Subcutaneous abdominal adipose tissue (tissue), 5 donors: ENCODE measurements around the gene DDX31.

Experiments used
- H3K27ac ChIP-seq: one replicate; pipeline ENCODE4 v1.7.0; 2013; ENCODE audit warnings: low read depth, mild to moderate bottlenecking, inconsistent platforms, low read length, moderate library complexity
- H3K27me3 ChIP-seq, 5 donors: one replicate each; pipeline ENCODE4 v1.7.0; 2013; ENCODE audit warnings: low read length in 5 of 5, inconsistent platforms in 1 of 5; ENCODE audit not compliant: control insufficient read depth in 5 of 5, insufficient read depth in 4 of 5
- H3K36me3 ChIP-seq, 5 donors: one replicate each; pipeline ENCODE4 v1.7.0; 2013; ENCODE audit warnings: low read length in 5 of 5; ENCODE audit not compliant: control insufficient read depth in 5 of 5, insufficient read depth in 5 of 5
- H3K4me1 ChIP-seq, 5 donors: one replicate each; pipeline ENCODE4 v1.7.0; 2013; ENCODE audit warnings: low read length in 5 of 5, mild to moderate bottlenecking in 3 of 5, moderate library complexity in 1 of 5; ENCODE audit not compliant: control insufficient read depth in 5 of 5, insufficient read depth in 5 of 5
- H3K4me3 ChIP-seq, 5 donors: one replicate each; pipeline ENCODE4 v1.7.0; 2013; ENCODE audit warnings: low read length in 5 of 5, low read depth in 1 of 5
- H3K9ac ChIP-seq, 5 donors: one replicate each; pipeline ENCODE4 v1.7.0; 2013; ENCODE audit warnings: low read length in 5 of 5, mild to moderate bottlenecking in 4 of 5, moderate library complexity in 3 of 5
- H3K9me3 ChIP-seq, 5 donors: one replicate each; pipeline ENCODE4 v1.7.0; 2013; ENCODE audit warnings: low read length in 5 of 5; ENCODE audit not compliant: control insufficient read depth in 5 of 5
- donor health status: healthy.
- donor health status: healthy.
- donor health status: healthy.
- donor health status: healthy.
- donor health status: healthy.

DDX31 gene

GRCh38 chr9:132557159-132557558, 112.6 kb downstream of the DDX31 start:
- H3K27ac ChIP-seq, result no peak overlapping the region
- peaks cover 0 to 10% (median 0%) of the 10 kb centered on the region in 5 donors for H3K4me1 ChIP-seq
- peaks cover 4 to 27% (median 18%) of the 10 kb centered on the region in 5 donors for H3K27me3 ChIP-seq
- H3K9ac ChIP-seq, result no peak overlapping the region
- H3K36me3 ChIP-seq, result no peaks in the 10 kb centered on the region
- H3K4me3 ChIP-seq, result no peak overlapping the region
- H3K9me3 ChIP-seq, result peaks cover 0 to 8% (median 7%) of the 10 kb centered on the region in 5 donors

- Histone ChIP-seq H3K27ac (no peak overlapping the region), H3K4me3 (no peak overlapping the region), H3K9ac (no peak overlapping the region), H3K4me1 (peaks cover 0 to 6% (median 0%) of the 10 kb centered on the region in 5 donors), H3K27me3 (peaks cover 6 to 28% (median 14%) of the 10 kb centered on the region in 5 donors), H3K36me3 (no peaks in the 10 kb centered on the region), H3K9me3 (peaks cover 0 to 8% (median 7%) of the 10 kb centered on the region in 5 donors)
Observed at GRCh38 chr9:132556714-132557113, 113.1 kb downstream of the DDX31 start.

- H3K4me3 ChIP-seq, result no peak overlapping the region
- H3K9me3 ChIP-seq, result peaks cover 0 to 8% (median 7%) of the 10 kb centered on the region in 5 donors
- no peaks in the 10 kb centered on the region for H3K36me3 ChIP-seq
- H3K4me1 ChIP-seq, result peaks cover 0 to 5% (median 0%) of the 10 kb centered on the region in 5 donors
- H3K27me3 ChIP-seq, result peaks cover 5 to 25% (median 13%) of the 10 kb centered on the region in 5 donors
- no peak overlapping the region for H3K27ac ChIP-seq
- no peak overlapping the region for H3K9ac ChIP-seq
Observed at GRCh38 chr9:132556235-132556634, 113.5 kb downstream of the DDX31 start.

- no peak overlapping the region for H3K4me3 ChIP-seq
- H3K9ac ChIP-seq, result no peak overlapping the region
- no peak overlapping the region for H3K27ac ChIP-seq
- H3K4me1 ChIP-seq, result no peaks in the 10 kb centered on the region
- peaks cover 5 to 21% (median 13%) of the 10 kb centered on the region in 5 donors for H3K27me3 ChIP-seq
- peaks cover 0 to 8% (median 7%) of the 10 kb centered on the region in 5 donors for H3K9me3 ChIP-seq
- no peaks in the 10 kb centered on the region for H3K36me3 ChIP-seq
Observed at GRCh38 chr9:132555528-132555927, 114.3 kb downstream of the DDX31 start.

GRCh38 chr9:132554755-132555154, 115.0 kb downstream of the DDX31 start:
- Histone ChIP-seq H3K9me3 (peaks cover 0 to 8% (median 7%) of the 10 kb centered on the region in 5 donors), H3K27ac (no peak overlapping the region), H3K4me1 (no peaks in the 10 kb centered on the region), H3K9ac (no peak overlapping the region), H3K27me3 (peaks cover 5 to 19% (median 13%) of the 10 kb centered on the region in 5 donors), H3K36me3 (no peaks in the 10 kb centered on the region), H3K4me3 (no peak overlapping the region)

GRCh38 chr9:132552041-132552440, 117.7 kb downstream of the DDX31 start:
- no peak overlapping the region for H3K9ac ChIP-seq
- H3K4me3 ChIP-seq, result no peak overlapping the region
- no peak overlapping the region for H3K27ac ChIP-seq
- H3K4me1 ChIP-seq, result no peaks in the 10 kb centered on the region
- H3K9me3 ChIP-seq, result peaks cover 0 to 8% (median 7%) of the 10 kb centered on the region in 5 donors
- H3K27me3 ChIP-seq, result peaks cover 7 to 22% (median 11%) of the 10 kb centered on the region in 5 donors
- H3K36me3 ChIP-seq, result no peaks in the 10 kb centered on the region

- Histone ChIP-seq H3K4me1 (peaks cover 0 to 2% (median 1%) of the 10 kb centered on the region in 5 donors), H3K9ac (no peak overlapping the region), H3K4me3 (no peak overlapping the region), H3K9me3 (peaks cover 0 to 8% (median 7%) of the 10 kb centered on the region in 5 donors), H3K27ac (no peak overlapping the region), H3K36me3 (no peaks in the 10 kb centered on the region), H3K27me3 (peaks cover 10 to 26% (median 13%) of the 10 kb centered on the region in 5 donors)
Observed at GRCh38 chr9:132551556-132551955, 118.2 kb downstream of the DDX31 start.

DNA sequence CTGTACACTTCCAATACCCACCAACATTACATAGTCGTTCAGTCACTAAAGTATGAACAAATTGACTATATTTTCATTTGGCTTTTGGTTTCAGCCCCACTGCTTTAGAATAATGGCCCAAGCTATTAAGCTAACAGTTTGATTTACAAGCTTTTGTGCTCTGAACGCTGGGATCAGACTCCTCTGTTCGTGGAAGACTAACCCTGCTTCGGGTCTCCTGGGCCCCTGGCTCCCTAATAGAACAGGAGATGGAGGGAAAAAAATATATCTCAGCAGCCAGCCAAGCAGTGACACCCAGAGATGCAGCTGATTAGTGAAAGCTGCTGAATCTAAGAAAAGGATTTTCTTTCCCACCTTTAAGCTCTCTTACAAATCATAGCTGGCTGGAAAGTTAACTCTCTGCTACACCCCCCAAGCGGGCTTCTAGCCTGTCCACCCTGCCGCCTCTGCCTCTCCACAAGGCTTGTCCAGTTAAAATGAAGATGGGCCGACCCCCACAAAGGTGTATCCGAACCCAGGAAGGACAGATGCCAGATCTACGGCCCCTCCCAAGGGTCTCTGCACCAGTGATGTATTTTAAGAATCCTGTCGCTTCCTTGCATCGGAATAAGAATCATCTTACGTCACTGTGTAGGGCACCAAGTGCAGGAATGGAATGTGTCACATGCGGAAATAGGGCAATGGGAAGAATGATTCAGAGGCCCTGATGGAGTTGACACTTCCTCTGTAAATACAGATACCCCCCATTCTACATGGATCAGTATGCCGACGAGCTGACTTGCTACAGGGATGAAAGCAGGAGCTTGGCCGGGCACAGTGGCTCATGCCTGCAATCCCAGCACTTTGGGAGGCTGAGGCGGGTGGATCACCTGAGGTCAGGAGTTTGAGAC, 120.8 kb downstream of the DDX31 start:
- Histone ChIP-seq H3K27ac (no peak overlapping the region), H3K4me1 (peaks cover 0 to 8% (median 7%) of the 10 kb centered on the region in 5 donors), H3K9ac (no peak overlapping the region), H3K9me3 (peaks cover 0 to 8% (median 7%) of the 10 kb centered on the region in 5 donors), H3K36me3 (no peaks in the 10 kb centered on the region), H3K4me3 (no peak overlapping the region), H3K27me3 (peaks cover 16 to 37% (median 27%) of the 10 kb centered on the region in 5 donors)

GRCh38 chr9:132547976-132548730, 121.6 kb downstream of the DDX31 start:
- Histone ChIP-seq H3K4me3 (no peak overlapping the region), H3K27ac (no peak overlapping the region), H3K4me1 (peaks cover 0 to 8% (median 7%) of the 10 kb centered on the region in 5 donors), H3K36me3 (no peaks in the 10 kb centered on the region), H3K9ac (no peak overlapping the region), H3K27me3 (peaks cover 17 to 39% (median 30%) of the 10 kb centered on the region in 5 donors), H3K9me3 (peaks cover 0 to 6% (median 2%) of the 10 kb centered on the region in 5 donors)
